ENCODE data around the gene SMG6. TPM values are rescaled to one million over a fixed set of nuclear protein-coding genes. Genes with fewer than 3 reads are reported as not detected.

The SMG6 gene
- total RNA-seq, 1 donor from 2014 or later: 39.7 TPM

GRCh38 chr17:2057760-2058585, 245.6 kb downstream of the SMG6 start:
- Mint-ChIP-seq H3K36me3 (ENCODE audit: low read depth, unreplicated experiment) (peaks cover 14% of the 10 kb centered on the region), H3K4me1 (ENCODE audit: low read depth, unreplicated experiment) (peaks cover 27% of the 10 kb centered on the region), H3K9me3 (ENCODE audit: unreplicated experiment) (peaks cover 2% of the 10 kb centered on the region), H3K4me3 (ENCODE audit: unreplicated experiment) (no peak overlapping the region), H3K27ac (ENCODE audit: unreplicated experiment) (no peak overlapping the region), H3K27me3 (ENCODE audit: low read depth, unreplicated experiment) (no peaks in the 10 kb centered on the region)
- H3K4me3 ChIP-seq (ENCODE audit: insufficient read depth, low read depth, low read length): peak overlapping the region; percentile 78
- H3K36me3 ChIP-seq (ENCODE audit: insufficient read depth, low read length): peaks cover 9% of the 10 kb centered on the region
- H3K79me2 ChIP-seq (ENCODE audit: insufficient read depth, low read length): peaks cover 78% of the 10 kb centered on the region
- FAIRE-seq (no peak), DNase-seq (ENCODE audit: low read depth) (no peak)
- H2AFZ ChIP-seq (ENCODE audit: low read depth, low read length): no peak overlapping the region
- no peak for TF ChIP-seq EZH2 (IDR thresholded peaks at IDR 0.05; ENCODE audit: insufficient read depth, low read length)
- TF ChIP-seq, protein P1, sequence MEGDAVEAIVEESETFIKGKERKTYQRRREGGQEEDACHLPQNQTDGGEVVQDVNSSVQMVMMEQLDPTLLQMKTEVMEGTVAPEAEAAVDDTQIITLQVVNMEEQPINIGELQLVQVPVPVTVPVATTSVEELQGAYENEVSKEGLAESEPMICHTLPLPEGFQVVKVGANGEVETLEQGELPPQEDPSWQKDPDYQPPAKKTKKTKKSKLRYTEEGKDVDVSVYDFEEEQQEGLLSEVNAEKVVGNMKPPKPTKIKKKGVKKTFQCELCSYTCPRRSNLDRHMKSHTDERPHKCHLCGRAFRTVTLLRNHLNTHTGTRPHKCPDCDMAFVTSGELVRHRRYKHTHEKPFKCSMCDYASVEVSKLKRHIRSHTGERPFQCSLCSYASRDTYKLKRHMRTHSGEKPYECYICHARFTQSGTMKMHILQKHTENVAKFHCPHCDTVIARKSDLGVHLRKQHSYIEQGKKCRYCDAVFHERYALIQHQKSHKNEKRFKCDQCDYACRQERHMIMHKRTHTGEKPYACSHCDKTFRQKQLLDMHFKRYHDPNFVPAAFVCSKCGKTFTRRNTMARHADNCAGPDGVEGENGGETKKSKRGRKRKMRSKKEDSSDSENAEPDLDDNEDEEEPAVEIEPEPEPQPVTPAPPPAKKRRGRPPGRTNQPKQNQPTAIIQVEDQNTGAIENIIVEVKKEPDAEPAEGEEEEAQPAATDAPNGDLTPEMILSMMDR (IDR thresholded peaks at IDR 0.05; ENCODE audit: insufficient read depth, low read depth, low read length): no peak
- peak overlapping the region; percentile 86 for H3K4me2 ChIP-seq (ENCODE audit: low read length)
- peak overlapping the region; percentile 83 for H3K27ac ChIP-seq (ENCODE audit: low read depth, low read length)
- H3K9me3 ChIP-seq (ENCODE audit: insufficient read depth, low read depth, low read length): no peaks in the 10 kb centered on the region
- H3K9ac ChIP-seq (ENCODE audit: low read length): peak overlapping the region; percentile 93
- peaks cover 54% of the 10 kb centered on the region for H3K4me1 ChIP-seq (ENCODE audit: insufficient read depth, low read length)
- peaks cover 31% of the 10 kb centered on the region for H4K20me1 ChIP-seq (ENCODE audit: insufficient read depth, low read length)
- H3K27me3 ChIP-seq (ENCODE audit: insufficient read depth, low read length): no peaks in the 10 kb centered on the region

DNA sequence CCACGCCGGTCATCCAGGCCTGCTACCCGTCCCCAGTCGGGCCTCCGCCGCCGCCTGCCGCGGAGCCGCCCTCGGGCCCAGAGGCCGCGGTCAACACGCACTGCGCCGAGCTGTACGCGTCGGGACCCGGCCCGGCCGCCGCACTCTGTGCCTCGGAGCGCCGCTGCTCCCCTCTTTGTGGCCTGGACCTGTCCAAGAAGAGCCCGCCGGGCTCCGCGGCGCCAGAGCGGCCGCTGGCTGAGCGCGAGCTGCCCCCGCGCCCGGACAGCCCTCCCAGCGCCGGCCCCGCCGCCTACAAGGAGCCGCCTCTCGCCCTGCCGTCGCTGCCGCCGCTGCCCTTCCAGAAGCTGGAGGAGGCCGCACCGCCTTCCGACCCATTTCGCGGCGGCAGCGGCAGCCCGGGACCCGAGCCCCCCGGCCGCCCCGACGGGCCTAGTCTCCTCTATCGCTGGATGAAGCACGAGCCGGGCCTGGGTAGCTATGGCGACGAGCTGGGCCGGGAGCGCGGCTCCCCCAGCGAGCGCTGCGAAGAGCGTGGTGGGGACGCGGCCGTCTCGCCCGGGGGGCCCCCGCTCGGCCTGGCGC, 246.3 kb downstream of the SMG6 start:
- Histone ChIP-seq H3K27me3 (ENCODE audit: insufficient read depth, low read length) (no peaks in the 10 kb centered on the region), H3K79me2 (ENCODE audit: insufficient read depth, low read length) (peaks cover 77% of the 10 kb centered on the region), H2AFZ (ENCODE audit: low read depth, low read length) (no peak overlapping the region), H3K4me3 (ENCODE audit: insufficient read depth, low read depth, low read length) (peak overlapping the region; percentile 78), H3K36me3 (ENCODE audit: insufficient read depth, low read length) (peaks cover 9% of the 10 kb centered on the region), H3K9me3 (ENCODE audit: insufficient read depth, low read depth, low read length) (no peaks in the 10 kb centered on the region), H4K20me1 (ENCODE audit: insufficient read depth, low read length) (peaks cover 31% of the 10 kb centered on the region), H3K27ac (ENCODE audit: low read depth, low read length) (peak overlapping the region; percentile 83), H3K9ac (ENCODE audit: low read length) (peak overlapping the region; percentile 93), H3K4me2 (ENCODE audit: low read length) (peak overlapping the region; percentile 86), H3K4me1 (ENCODE audit: insufficient read depth, low read length) (peaks cover 47% of the 10 kb centered on the region)
- no peak for DNase-seq (ENCODE audit: low read depth)
- Mint-ChIP-seq H3K9me3 (ENCODE audit: unreplicated experiment) (peaks cover 2% of the 10 kb centered on the region), H3K4me1 (ENCODE audit: low read depth, unreplicated experiment) (peaks cover 20% of the 10 kb centered on the region), H3K36me3 (ENCODE audit: low read depth, unreplicated experiment) (peaks cover 14% of the 10 kb centered on the region), H3K27me3 (ENCODE audit: low read depth, unreplicated experiment) (no peaks in the 10 kb centered on the region), H3K4me3 (ENCODE audit: unreplicated experiment) (no peak overlapping the region), H3K27ac (ENCODE audit: unreplicated experiment) (no peak overlapping the region)
- no peak for FAIRE-seq
- TF ChIP-seq, protein P1 (IDR thresholded peaks at IDR 0.05; ENCODE audit: insufficient read depth, low read depth, low read length): no peak
- TF ChIP-seq EZH2 (IDR thresholded peaks at IDR 0.05; ENCODE audit: insufficient read depth, low read length): no peak

All from astrocyte (in vitro differentiated cells and primary cell).